GM21447 (cell line): Measurements from ENCODE around the gene ARRB1.
"Not testable (repeated sequence)": the region's sequence is repeated elsewhere in the genome, so short reads cannot be mapped to it uniquely, and the experiment has no call there.

Experiments
- ATAC-seq: cut with Tn5 transposase; IDR thresholded peaks from one replicate; pipeline ENCODE4 v1.9.1; 2021; ENCODE audit not compliant: unreplicated experiment

The ARRB1 gene

GRCh38 chr11:75277211-75277805 lies 74.2 kb downstream of the ARRB1 start:
- ATAC-seq: no peak

GRCh38 chr11:75276686-75277085 lies 74.8 kb downstream of the ARRB1 start:
- ATAC-seq: no peak

GRCh38 chr11:75276186-75276585 lies 75.3 kb downstream of the ARRB1 start:
- no peak for ATAC-seq

- ATAC-seq: no peak
Observed at GRCh38 chr11:75275581-75275980, 75.9 kb downstream of the ARRB1 start.

- ATAC-seq: not testable (repeated sequence)
Observed at GRCh38 chr11:75274716-75275115, 76.7 kb downstream of the ARRB1 start.

- no peak for ATAC-seq
Observed at GRCh38 chr11:75273411-75274391, 77.8 kb downstream of the ARRB1 start.

- ATAC-seq: no peak
Observed at GRCh38 chr11:75272821-75273301, 78.6 kb downstream of the ARRB1 start.

GRCh38 chr11:75272391-75272790 lies 79.1 kb downstream of the ARRB1 start:
- no peak for ATAC-seq

GRCh38 chr11:75271730-75272129 lies 79.7 kb downstream of the ARRB1 start:
- ATAC-seq: no peak

- no peak for ATAC-seq
Observed at GRCh38 chr11:75270896-75271418, 80.5 kb downstream of the ARRB1 start.

- no peak for ATAC-seq
Observed at GRCh38 chr11:75269896-75270295, 81.6 kb downstream of the ARRB1 start.

GRCh38 chr11:75269367-75269660 lies 82.1 kb downstream of the ARRB1 start:
- ATAC-seq: no peak

- no peak for ATAC-seq
Observed at GRCh38 chr11:75268626-75269366, 82.7 kb downstream of the ARRB1 start.

- ATAC-seq: no peak
Observed at GRCh38 chr11:75267171-75267970, 84.1 kb downstream of the ARRB1 start.

- ATAC-seq: no peak
Observed at GRCh38 chr11:75265851-75266531, 85.5 kb downstream of the ARRB1 start.

- ATAC-seq: no peak
Observed at GRCh38 chr11:75264971-75265370, 86.5 kb downstream of the ARRB1 start.

- ATAC-seq: no peak
Observed at GRCh38 chr11:75264356-75264755, 87.1 kb downstream of the ARRB1 start.

GRCh38 chr11:75263944-75264349 lies 87.5 kb downstream of the ARRB1 start:
- ATAC-seq: no peak

- no peak for ATAC-seq
Observed at GRCh38 chr11:75262961-75263852, 88.3 kb downstream of the ARRB1 start.
